Bone marrow (tissue), 2 donors: Measurements from ENCODE around the gene SFMBT2.

Experiments used
- DNase-seq, 2 donors: peaks; one replicate each; lab custom pipeline; 2025; lab: John Stamatoyannopoulos, UW

The SFMBT2 gene

DNA sequence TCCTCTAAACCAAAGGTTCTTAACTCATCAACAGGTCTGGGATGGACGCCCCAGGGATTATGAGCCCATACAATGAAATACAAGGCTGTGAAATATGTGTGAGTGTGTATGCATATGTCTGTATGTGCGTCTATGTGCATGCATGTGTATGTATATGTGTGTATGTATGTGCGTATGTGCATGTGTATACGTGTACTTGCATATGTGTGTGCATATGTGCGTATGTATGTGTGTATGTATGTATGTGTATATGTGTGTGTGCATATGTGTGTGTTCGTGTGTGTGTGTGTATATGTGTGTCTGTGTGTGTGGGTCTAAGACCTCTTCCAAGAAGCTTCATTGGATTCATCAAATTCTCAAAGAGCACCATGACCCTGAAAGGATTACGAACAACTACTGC, 112.3 kb downstream of the SFMBT2 start:
- no peak for DNase-seq

DNA sequence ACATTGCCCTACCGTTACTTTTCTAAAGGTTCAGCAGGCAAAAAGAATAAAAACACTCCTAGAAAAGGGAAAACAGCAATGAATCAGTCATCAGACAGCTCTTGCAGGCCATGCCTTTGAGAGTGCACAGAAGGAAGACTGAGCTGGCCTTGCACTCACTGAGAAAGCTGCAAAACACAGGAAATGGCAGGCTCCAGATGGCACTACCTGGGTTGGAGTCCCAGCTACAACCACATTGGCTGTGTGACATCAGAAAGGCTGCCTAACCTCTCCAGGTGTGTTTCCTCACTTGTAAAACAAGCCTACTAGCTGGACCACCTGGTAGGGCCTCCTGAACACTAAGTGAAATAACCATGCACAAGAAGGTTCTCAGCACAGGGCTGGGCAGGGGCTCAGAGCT, 113.7 kb downstream of the SFMBT2 start:
- DNase-seq: no peak

DNA sequence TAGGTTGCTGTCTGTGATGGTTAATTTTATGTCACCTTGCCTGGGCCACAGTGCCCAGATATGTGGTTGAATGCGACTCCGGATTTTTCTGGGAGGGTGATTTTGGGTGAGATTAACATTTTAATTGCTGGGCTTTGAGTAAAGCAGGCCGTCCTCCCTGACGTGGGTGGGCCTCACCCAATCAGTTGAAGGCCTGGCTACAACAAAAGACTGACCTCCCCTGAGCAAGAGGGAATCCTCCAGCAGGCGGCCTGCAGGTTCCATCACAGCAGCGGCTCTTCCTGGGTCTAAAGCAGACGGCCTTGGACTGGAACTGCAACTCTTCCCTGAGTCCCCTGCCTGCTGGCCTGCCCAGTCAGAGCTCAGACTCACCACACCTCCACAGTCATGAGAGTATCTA, 114.2 kb downstream of the SFMBT2 start:
- DNase-seq: no peak

DNA sequence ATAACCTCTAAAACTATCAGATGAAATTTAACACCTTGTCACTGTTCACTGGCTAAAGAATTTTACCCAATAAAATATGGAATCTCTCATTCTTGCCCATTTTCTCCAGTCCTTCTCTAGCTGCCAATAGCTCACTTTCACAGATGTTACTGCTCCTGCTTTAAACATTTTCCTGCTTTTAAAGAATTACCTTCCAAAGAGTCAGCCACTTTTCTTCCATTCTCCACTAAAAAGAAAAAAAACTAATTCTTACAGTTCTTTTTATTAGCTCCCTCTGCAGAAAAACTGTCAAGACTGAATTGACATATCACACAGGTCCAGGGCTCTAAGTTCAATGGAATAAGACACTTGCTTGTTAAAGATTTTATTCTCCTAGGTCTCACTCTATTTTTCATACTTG, 114.8 kb downstream of the SFMBT2 start:
- DNase-seq: no peak

DNA sequence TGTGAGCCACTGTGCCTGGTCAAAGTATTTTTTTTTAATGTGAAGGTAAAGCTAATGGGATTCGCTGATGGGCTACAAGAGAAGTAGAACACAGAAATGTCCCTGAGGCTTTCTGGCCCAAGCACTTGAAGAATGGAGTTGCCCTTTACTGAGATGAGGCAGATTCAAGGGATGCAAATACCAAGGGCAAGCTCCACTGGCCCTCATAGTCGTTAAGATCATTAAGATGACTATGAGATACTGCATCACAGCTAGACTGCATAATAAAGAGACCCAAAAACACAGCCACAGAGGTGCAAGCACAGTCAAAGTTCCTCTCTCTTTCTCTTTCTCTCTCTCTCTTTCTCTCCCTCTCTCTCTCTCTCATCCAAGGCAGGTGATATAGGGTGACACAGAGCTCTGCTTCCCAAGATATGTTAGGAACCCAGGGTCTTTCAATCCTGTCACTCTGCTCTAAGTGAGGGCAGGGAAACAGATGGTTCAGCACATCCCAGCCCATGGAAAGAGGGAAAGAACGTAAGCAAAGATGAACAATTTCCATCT, 117.4 kb downstream of the SFMBT2 start:
- DNase-seq: no peak

DNA sequence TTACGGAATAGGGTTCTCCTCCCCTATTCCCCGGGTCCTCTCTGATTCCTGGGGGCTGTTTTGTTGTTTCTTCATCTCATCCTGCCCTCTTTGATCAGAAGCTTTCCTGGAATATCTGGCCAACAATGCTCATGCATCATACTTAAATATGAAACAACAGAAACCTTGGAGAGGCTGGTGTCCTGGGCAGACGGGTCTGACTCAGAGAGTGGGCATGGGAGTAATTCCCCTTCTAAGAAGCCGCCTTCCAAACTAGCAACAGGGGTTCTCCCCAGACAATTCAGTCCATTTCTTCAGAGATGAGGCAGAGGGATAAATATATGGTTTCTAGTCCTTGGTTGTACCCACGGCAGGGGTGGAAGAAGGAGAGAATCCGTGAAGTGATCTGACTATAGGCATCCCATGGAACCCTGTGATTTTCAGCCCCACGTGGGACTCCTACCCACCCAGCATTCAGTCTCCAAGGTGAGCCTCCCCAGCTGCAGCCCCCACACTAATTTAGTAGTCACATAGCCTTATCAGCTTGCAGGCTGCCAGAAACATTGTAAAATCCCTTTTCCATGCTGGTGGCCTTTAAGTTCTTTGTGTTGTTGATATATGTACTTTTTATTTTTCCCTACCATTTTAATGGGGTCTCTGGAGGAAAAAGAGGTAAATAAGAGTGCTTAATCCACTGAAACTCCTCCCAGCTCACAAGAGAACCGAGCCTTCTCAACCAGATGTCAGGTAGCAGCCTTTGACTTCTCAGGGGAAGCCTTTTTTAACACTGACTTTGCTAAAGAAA, 119.2 kb downstream of the SFMBT2 start:
- DNase-seq: no peak

DNA sequence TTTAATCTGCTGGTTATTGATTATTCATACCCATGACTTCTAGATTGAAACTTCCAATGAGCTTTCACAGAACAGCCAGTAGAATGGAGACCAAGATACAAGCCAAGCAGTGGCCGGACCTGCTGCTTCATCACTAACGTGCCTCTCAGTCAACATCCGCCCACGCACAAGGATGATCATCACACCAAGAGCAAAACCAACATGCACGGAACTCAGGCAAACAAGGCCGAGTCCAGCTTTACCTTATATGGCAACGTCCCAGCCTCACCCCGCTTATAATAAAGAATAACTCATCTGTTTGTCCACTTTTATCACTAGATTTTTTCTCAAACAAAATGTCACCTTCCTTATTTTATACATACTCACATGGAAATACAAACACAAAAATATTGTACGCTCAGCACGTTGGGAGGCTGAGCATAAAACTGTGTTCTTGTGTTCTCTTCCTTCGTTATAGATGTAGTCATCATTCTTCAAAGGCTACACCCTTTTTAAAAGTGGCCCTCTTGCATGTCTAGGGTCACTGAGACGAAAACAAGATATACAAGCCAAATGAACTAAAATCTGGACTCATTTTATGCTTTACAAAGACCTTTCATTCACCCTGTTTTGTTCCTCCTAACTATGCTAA, 122.7 kb downstream of the SFMBT2 start:
- no peak for DNase-seq

DNA sequence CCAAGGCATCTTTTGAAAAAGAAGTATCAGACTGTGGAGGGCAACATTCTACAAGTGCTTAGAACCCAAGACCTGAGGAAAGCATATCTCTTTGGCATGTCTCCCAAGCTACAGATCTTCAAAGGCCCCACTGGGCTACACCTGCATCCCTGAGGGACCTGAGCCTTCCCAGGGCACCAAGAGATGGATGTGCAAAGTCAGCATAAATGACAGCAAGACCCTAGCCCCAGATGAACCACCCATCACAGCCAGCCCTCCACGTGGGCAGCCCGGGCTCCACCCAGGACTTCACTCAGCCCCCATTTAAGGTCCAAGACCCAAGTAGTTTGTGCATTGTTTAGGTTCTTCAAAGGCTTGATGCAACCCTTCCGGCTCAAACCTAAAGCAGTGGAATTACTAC, 123.5 kb downstream of the SFMBT2 start:
- DNase-seq: no peak

DNA sequence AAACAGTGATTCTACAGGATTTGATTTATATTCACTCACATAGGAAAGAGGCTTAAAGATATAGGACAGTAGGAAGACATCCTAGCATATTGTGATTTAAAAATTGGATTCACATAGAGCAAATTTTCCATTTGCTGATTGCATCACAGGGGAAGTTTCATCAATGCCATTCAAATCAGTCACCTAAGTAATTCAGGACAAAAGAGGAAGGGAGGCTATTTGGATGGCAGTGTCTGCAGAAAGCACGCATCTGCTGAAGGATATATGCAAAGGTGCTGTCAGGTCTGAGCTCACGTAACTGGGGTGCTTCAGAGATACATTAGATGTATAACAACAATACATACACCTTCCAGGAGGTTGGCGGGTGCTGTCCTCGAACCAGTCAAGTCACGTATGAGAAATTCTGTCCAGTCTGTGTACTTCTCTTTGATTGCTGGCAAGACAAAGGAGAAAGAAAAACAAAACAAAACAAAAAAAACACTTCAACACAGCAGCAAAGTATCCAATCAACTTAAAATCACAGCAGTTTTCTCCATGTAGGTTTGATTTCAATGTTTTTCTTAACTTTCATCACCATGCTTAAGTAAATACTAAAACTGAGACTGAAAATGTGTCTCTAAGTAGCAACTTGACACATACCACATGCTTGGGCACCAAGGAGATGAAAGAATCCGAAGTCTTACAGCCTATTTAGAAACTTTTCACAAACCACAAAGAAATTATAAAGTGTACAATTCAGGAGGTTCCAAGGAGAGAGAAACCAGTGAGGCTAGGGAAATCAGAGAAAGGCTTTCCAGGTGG, 125.1 kb downstream of the SFMBT2 start:
- DNase-seq: no peak

DNA sequence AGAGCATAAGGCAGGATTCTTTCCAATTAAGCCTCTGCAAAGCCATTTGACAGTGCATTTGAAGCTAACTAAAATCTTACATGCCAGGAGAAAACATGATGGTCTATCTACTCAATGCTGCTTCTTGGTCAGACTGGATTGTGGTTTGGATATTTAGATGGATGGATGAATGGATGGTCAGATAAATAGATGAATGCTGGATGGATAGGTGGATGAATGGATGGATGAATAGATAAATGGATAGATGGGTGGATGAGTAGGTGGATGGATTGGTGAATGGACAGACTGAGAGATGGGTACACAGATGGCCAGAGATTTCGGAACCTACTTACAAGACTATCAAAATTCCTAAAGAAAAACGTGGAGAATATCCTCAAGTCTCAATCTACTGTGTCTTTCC, 127.6 kb downstream of the SFMBT2 start:
- DNase-seq: no peak

DNA sequence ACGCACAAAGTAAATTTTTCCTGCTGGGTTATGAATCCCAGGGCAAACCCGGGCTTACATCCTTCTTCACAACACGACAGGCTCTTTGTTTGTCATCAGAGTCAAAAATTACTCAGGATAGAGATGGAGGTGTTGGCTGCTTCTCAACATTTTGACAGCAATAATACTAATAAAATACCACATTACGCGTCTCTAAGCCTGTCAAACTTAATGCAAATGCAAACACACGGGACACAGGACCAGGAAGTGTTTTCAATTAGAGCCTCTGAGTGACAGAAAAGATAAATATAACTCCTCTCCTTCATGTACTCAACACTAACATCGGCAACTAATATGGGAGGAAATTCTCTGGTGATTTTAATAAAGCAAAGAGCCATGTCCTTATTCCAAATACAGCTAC, 128.4 kb downstream of the SFMBT2 start:
- no peak for DNase-seq

DNA sequence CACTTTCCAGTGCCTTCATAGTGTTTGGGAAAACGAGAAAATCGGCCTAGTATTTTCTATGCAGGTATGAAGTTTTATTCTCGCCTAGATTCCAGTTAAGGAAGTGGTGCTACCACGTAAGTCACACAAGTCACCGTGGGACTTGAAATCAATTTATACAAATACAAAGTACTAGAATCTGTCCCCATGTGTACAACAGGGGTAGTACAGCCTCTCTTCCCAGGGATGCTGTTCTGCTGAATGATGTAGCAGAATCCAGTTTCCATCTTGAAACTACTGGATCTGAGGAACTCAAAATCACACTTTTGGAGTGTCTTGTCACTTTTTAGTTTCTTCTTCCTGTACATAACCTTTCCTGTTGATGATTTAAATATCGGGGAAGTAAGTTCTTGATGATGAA, 129.4 kb downstream of the SFMBT2 start:
- DNase-seq: no peak

DNA sequence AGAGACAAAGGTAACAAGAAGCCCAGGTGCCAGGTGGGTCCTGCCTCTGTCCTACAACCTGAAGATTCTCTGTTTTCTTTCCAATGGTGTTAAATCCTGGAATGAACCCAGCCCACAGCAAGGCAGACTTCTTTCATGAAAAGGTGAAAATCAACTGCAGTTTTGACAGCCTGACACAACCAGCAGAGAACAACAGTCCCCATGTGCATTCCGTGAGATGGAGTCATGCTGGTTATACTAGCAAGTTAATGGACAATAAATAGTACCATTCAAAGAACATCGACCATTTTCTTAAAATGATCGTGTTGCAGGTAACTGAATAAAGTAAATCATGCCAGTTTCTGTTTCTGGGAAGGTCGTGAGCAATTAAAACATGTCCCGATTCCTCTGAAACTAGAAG, 131.5 kb downstream of the SFMBT2 start:
- DNase-seq: no peak

DNA sequence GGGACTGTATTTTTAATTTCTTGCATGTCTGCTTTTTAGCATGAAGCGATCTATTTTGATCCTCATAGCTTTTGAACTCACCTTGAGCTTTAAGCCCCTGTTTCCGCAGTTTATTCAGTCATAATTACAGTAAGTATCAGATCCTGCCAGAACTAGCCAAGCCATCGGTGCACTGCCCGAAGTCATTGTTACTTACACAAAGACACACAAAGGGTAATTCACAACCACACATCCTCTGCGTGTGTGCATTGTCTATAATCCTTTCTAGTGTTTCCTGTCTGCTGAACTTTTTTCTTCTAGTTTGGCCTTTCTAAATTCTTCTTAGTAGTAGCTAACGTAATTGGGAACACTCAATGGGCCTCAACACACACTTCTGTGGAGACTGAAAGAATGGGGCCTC, 133.0 kb downstream of the SFMBT2 start:
- DNase-seq: no peak

DNA sequence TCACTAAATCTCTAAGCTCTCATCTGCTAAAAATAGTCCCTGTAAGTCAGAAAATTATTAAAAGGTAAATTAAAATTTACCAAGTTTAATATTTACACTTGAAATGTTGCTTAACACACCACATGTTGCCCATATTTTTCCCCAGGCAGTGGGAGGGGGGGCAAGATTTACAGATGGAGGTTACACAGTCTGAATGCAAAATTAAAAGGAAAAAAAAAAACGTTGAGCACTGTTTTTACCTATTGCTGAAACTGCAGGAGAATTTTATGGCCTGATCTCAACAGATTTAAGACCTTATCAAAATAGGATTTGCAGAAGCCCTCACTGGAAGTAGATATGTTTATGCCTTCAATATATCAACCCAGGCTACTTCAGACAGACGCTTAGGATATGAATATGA, 133.4 kb downstream of the SFMBT2 start:
- no peak for DNase-seq

DNA sequence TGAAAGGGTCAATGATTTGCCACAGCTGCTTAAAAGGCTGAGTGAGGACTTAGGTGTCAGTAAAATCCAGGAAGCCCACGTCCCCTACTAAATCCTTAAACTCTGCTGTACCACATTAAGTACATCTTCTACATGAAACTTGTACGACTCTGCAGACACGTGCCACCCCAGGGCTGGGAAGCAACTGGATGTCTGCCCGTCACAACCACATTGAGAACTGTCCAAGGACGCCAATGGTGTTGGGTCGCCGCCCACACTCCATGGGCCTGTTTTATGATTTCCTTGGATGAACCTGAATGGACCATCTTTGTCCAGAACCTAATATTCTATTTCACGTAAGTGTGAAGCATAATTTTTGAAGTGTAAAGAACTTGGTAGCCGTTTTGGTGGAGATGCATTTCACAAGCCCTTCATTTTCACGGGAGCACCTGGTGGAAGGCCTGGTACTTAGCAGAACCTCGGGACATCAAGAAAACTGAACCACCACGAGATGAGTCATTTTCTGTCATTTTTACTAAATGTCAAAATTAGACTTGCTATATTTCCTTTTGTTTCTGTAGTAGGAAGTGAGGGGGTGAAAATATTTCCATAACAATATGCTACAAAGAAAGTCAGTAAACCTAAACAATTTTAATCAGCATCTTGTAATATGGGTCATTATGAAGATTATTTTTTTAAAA, 134.9 kb downstream of the SFMBT2 start:
- no peak for DNase-seq

DNA sequence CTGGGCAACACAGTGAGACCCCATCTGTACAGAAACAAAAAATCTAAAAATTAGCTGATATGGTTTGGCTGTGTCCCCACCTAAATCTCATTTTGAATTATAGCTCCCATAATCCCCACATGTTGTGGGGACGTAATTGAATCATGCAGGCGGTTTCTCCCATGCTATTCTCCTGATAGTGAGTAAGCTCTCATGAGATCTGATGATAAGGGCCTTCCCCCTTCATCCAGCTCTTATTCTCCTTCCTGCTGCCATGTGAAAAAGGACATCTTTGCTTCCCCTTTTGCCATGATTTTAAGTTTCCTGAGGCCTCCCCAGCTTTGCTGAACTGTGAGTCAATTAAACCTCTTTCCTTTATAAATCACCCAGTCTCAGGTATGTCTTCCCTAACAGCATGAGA, 136.5 kb downstream of the SFMBT2 start:
- DNase-seq: no peak

DNA sequence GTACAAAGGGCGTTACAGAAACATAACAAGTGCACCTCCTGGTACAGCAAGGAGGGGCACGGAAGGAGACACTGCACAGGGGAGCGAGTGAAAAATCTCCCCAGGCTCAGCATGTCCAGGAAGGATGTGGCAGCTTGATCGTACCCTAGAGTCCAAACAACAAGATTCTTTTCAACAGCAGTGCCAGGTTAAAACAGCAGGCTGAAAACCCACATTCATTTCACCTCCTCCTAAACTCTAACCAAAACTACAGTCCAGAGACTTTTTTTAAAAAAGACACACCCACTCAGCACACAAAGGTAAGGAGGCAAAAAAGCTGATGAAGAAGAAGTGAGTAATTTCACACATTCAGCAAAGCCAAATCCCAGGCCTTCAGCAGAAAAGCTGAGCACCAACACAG, 138.8 kb downstream of the SFMBT2 start:
- DNase-seq: no peak

DNA sequence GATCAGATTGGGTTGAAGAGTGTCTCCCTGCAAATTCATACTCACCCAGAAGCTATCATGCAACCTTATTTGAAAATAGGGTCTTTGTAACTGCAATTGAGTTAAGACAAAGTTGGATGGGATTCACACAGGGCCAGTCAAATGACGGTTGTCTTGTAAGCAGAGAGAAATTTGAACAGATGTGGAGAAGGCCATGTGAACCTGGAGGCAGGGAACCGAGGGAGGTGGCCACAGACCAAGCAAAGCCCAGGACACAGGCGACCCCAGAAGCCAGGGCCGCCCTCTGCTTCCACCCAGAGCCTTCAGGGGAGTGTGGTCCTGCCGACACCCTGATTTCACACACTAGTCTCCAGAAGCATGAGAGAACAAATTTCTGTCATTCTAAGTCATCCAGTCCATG, 140.8 kb downstream of the SFMBT2 start:
- no peak for DNase-seq

DNA sequence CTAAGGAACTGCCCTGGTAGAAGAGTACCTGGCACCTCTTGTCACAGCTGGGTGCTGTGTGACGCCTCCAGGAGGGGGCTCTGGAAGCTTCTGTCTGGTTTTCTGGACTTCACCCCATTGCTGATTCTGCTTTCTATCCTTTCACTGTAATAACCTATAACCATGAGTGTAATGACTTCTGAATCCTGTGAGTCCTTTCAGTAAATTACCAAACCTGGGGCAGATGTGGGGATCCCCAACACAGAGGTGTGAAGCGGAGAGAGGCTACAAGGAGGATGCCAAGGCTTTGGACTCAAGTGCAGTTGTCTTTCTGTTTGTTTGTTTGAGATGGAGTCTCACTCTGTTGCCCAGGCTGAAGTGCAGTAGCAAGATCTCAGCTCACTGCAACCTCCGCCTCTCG, 143.7 kb downstream of the SFMBT2 start:
- no peak for DNase-seq

DNA sequence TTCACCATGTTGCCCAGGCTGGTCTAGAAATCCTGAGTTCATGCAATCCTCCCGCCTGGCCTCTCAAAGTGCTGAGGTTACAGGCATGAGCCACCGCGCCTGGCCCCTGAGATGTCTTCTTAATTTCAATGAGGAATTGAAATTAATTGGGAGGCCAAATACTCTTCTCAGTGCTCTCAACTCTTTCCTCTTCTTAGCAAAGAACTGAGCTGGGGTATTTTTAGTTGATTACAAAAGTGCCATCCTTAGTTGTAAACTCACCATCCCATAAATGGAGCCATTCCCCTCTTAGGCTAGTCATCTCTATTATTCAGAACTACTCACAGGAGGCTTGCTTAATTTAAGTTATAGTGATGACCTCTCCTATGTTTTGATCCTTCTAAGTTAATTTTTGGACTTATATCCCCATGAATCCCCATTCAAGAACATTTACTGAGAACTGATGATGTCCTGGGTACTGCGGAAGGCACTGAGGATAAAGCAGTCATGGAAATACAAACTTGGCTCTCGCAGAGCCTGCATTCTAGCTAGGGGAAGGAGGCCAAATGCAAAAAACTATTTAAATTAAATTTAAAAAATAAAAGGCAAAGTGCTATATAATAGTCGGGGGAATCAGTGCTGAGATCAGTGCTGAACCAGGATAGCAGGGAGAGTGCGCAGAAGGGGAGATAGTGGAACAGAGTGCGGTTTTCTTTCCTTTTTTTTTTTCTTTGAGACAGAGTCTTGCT, 145.3 kb downstream of the SFMBT2 start:
- DNase-seq: no peak

DNA sequence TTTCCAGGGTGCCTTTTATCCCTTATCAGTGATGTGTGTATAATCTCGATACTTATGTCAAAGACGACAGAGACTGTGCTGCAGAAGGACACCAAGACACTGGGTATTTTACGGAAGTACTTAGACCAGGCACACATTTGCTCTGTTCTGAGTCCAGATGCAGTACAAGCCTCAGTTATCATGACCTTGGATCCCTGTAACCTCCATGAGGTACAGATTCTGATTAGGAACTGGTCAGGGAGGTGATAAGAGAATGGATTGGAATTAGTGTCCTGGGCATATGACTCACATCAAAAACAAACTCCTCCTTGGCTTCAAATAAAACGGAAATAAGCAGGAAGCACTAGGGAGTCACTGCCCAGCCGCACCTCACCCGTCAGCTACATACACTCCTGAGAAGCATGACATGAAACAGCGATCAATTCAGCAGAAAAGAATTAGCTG, 146.5 kb downstream of the SFMBT2 start:
- no peak for DNase-seq
